CD4-positive, alpha-beta T cell treated with Interleukin-15 for 4 hours (primary cell): ENCODE results near the gene MORN1.

ENCODE experiments used
- DNase-seq: peaks from one replicate; pipeline ENCODE4 v3.0.0-alpha.2; 2020; ENCODE audit warnings: low spot score

MORN1 gene

GRCh38 chr1:2419416-2419815 is 28.1 kb upstream of the MORN1 start:
- no peak for DNase-seq

- DNase-seq = no peak
These were observed 27.5 kb upstream of the MORN1 start for GRCh38 chr1:2418791-2419320.

DNA sequence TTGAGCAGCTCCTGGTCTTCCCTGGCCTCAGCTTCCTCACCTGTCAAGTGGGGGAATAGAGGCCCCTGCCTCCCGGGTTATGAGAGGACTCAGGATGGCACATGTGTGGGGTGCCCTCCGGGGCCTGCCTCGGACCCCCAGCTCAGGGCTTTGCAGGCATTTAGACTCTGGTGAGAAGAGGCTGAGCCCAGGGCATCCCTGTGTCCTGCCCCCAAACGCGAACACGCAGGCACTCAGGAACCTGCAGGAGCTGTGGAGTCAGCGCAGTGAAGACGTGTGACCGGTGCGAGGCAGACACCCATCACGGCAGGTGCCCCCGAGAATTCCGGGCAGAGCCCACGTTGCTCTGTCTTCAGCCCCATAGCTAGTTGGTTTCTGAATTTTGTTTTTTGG is 26.5 kb upstream of the MORN1 start:
- DNase-seq = no peak

DNA sequence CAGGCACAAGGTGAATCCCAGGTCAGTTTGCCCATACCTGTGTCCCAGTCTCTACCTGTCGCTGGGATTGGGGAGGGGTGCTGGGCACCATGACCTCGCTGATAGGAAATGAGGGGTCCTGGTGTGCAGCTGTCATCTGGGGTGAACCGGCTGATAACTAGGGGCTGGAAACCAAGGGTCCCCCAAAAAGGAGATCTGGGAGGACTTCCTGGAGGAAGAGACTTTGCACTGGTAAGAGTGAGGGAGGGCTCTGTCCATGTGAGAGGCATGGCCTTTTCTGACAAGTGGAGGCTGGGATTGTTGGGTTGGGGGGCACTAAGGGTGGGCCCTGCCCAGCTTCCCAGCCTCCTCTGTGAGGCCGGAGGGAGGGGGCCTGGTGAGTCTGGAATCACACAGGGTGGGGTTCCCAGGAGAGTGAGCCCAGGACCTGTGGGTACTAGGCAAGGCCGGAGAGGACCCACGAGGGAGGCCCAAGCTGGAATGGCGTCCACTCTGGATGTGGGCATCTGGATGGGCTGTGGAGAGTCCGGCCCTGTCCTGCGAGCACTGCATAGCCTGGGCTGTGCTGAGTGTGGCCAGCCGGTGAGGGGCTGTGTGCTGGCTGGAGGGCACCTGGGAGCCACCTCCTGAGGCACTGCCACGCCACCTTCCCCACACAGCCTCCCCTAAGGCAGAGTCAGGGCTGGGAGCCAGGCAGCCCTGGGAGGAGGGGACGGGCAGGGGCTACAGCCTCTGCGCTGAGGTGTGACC is 25.9 kb upstream of the MORN1 start:
- DNase-seq = no peak

DNA sequence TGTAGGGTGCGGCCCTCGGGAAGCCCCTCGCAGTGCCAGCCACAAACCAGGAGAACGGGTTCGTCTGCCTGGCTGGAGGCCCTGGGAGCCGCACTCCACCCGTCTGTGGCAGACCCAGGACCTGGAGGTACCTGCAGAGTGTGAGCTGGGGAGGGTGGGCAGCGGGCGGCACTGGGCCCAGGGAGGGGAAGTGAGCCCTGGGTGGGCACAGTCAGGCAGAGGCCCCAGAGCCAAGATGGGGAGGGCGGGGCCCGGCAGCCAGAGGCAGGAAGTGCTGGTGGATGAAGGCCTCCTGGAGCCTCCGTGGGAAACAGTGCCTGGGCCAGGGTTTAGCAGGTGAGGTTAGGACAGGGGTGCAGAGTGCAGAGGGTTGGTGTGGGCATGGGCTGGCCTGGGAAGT is 25.0 kb upstream of the MORN1 start:
- peak; percentile 27 for DNase-seq

DNA sequence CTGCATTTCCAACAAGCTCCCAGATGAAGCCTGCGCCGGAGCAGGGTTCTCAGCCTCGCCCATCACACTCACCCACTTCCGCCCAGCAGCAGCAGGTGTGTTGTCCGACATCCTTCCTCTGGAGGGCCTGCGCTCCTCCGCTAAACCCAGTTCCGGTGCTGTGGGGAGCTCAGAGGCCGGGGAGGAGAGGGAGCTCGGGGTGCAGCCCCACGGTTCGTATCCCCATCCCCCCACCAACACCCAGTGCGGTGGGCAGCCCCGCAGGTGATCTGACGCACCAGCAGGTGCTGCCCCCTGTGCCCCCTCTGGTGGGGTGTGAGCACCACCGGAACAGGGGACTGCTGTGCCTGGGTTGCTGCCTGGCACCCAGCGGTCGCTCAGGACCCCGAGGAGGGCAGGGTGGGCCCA is 24.5 kb upstream of the MORN1 start:
- DNase-seq = peak; percentile 52

DNA sequence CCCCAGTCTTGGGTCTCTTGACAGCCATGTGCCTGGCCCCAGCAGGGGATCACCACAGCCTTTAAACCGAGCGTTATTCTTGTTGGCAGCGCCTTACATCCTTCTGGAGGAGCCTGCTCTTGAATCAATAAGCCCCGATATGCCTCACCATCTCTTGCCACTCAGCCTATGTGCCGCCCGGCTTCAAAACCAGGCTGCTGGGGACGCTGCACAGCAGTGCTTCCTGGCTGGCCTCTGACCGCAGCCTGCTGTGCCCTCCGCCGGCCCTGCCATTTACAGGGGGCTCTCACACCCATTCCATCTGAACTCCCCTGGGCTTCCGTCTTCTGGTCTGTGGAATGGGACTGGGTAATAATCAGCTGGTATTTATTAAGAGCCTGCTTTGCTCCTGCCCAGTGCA is 24.0 kb upstream of the MORN1 start:
- no peak for DNase-seq

- DNase-seq = peak; percentile 83
These were observed 23.1 kb upstream of the MORN1 start for GRCh38 chr1:2414297-2414958.

DNA sequence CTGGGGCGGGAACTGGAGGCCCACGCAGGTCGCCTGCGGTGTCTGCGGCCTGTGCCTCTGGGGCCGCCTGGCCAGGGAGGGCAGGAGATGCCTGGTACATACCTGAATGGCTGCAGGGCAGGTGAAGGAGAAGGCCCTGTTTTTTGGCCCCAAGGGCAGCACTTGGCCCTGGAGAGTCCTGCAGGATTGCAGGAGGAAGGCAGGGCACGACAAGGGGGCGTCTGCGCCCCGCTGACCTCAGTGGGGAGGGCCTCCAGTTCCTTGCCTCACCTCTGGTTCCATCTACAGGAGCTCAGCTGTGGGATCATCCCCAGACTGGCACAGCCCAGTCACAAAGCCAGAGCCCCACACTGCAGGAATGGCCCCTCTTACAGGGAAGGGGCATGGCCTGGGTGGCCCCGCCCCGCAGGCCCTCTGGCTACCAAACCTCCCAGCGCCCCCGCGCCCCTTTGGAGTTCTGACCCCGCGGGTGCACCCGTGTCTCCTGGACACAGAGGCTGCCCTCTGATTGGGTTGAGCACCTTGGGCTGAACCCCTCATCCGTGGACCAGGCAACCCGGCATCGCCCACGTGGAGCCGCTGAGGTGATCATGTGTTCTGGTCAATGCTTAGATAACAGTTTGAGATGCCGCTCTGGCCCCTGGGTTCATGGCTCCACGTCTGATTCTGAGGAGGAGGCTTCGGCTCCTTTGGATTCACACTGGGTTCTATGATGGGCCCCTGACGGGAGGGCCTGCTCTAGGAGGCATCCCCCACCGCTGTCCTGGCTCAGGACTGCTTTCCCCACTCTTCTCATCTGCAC is 22.3 kb upstream of the MORN1 start:
- no peak for DNase-seq

DNA sequence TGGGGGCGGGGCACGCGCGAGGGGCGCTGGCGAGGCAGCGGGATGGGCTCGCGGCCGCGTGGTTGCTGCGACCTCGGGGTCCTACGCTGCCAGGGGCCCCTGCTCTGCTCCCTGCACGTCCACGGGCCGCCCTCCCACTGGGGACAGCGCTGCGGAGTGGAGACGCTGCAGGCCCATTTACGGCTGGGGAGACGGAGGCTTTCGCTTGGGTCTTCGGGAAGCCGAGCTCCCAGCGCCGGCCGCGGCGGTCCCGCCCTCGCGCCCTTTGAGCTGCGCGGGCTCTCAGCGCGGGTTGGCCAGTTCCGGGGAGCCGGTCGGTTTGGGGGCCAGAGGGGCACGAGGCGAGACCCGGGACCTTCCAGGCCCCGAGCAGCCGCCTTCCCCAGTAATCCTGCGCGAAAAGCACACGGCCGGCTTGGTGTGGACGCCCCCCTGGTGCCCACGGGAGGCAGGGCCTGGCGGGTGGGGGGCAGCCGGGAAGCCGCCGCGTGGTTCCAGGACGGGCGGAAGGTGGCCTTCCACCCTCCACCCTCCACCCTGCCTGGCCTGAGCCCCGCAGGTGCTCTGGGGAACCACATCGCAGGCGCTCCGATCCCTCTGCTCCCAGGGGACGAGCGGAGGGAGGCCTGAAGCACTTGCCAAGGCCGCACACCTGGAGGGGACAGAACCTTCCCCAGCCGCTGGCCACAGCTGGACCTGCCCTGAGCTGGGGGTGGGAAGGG is 21.6 kb upstream of the MORN1 start:
- no peak for DNase-seq

DNA sequence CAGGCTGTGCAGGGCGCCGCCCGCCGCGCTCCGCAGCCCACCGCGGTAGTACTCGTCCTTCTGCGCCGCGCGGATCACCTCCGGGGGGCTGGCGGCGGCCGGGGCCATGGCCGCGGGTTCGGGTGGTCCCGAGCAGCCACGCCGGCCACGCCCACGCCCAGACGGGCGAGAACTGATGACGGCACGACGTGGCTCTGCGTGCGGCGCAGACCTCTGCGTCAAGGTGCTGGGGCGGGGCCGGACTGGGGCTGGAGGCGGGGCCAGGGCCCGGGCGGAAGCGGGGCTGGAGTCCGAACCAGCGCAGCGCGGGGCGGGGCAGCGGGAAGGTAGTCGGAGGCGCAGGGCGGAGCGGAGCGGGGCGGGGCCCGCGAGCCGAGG is 21.0 kb upstream of the MORN1 start, which contains the start of gene PEX10:
Gene PEX10 (minus strand): TSS at position 170 of the 378 bp plus-strand sequence. CDS start 62 bp downstream, at position 108.
- DNase-seq = peak; percentile 98

DNA sequence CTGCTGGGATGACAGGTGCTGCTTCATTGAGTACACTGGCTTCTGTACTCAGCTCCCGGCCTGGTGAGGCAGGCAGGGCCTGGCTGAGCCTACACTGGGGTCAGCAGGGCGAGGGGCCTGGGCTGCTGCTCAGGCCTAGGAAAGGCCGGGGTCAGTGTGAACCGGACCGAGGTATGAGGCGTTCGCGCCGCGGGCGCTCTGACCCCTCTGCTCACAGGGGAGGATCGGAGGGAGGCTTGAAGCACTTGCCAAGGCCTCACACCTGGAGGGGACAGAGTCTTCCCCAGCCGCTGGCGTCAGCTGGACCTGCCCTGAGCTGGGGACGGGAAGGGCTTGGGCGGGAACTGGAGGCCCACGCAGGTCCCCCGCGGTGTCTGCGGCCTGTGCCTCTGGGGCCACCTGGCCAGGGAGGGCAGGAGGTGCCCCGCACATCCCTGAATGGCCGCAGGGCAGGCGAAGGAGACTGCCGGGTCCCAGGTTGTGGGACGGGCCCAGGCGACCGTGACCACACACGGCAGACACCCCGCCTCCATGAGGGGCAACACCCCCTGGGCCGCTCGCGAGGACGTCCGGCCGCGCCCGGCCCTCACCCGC is 20.5 kb upstream of the MORN1 start:
- no peak for DNase-seq

- DNase-seq = no peak
These were observed 18.4 kb upstream of the MORN1 start for GRCh38 chr1:2409745-2410144.

DNA sequence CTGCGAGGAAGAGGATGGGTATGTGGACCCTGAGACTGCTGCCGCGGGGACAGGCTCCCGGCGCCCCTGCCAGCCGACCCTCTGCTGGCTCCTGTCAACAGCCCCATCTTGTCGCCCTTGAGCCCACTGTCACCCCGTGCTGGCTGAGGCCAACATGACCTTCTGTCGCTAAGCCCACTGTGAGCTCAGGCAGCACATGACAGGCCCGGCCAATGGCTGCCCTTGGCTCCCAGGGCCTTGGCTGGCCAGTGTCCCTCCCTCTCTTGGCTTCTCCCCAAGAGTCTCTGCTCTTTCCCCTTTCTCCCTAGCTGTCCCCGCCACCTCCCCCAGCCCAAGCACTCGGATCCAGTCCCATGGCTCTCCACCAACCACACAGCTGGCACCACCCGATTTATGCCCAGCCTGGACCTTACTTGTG is 17.5 kb upstream of the MORN1 start:
- DNase-seq = no peak

GRCh38 chr1:2408456-2408855 is 17.1 kb upstream of the MORN1 start:
- no peak for DNase-seq

GRCh38 chr1:2407991-2408275 is 16.6 kb upstream of the MORN1 start:
- DNase-seq = no peak

GRCh38 chr1:2407166-2407990 is 16.0 kb upstream of the MORN1 start:
- DNase-seq = no peak

DNA sequence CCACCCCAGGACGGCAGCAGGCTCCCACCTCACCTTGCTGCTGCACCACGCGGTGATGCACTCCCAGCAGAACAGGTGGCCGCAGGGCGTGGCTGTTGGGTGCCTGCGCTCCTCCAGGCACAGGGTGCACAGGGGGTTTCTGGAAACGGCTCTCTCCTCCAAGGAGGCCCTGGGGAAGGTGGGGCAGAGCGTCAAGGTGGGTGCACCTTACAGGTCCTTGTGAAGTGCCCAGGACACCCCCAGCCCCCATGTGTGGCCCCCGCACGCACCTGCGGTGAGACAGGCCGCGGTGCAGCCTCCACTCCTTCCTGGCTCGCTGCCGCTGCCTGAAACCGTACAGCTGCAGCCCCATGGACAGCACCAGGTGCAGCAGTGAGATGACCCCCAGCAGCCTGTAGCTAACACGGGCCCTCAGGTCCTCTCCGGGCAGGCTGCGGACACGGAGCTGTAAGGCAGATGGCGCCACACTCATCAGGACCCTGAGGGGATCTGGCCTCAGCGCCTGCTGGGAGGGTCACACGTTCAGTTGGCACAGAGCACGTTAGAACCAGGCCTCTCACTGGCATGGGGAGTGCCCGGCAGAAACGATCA is 15.2 kb upstream of the MORN1 start:
- DNase-seq = no peak

DNA sequence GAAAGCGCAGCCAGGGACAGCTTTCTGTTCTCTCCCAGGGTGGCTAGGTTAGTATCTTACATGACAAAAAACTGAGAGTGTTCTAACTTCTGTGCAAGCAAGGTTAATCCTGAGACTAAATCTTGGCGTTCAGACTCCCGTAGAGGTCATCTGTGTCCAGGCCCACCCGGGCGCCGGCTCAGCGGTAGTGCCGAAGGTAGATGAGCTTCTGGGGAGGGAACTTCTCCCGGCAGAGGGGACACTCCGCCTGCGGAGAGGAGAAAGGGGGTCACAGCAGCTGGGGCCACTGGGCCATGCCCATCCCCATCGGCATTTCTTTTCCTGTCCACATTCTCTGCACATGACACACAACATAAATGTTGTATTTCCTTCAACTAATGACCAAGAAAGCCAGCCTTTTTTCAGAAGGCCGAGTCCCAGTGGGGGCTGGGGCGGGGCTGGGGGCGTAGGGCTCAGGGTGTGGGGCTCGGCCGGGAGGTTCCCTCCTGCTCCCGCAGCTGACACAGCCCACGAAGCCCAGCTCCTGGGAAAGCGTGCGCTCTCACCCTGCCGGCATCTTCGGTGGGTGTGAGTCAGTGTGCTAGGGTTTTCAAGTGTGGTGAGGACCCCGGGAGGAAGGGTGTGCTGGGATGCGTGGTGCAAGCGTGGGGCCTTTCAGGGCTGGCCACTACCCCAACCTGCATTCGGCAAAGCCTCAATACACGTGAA is 14.4 kb upstream of the MORN1 start:
- DNase-seq = no peak
